Neuron (in vitro differentiated cells): ENCODE results near the gene COL23A1.

Experiments
- H2AFZ ChIP-seq: one replicate; pipeline ENCODE4 v1.6.1; 2013; ENCODE audit warnings: low read depth, mild to moderate bottlenecking, inconsistent platforms, low read length, moderate library complexity
- H3K27me3 ChIP-seq: one replicate; pipeline ENCODE4 v1.6.1; 2013; ENCODE audit warnings: low read length; ENCODE audit not compliant: insufficient read depth
- H3K36me3 ChIP-seq: one replicate; pipeline ENCODE4 v1.6.1; 2013; ENCODE audit warnings: low read length; ENCODE audit not compliant: insufficient read depth
- H3K4me1 ChIP-seq: one replicate; pipeline ENCODE4 v1.6.1; 2013; ENCODE audit warnings: low read length; ENCODE audit not compliant: insufficient read depth
- H3K4me3 ChIP-seq: 2 replicates; pipeline ENCODE4 v1.5.1; 2013; ENCODE audit warnings: mild to moderate bottlenecking, low read length, moderate library complexity
- H3K9me3 ChIP-seq: one replicate; pipeline ENCODE4 v1.6.1; 2013; ENCODE audit warnings: low read length

The COL23A1 gene

DNA sequence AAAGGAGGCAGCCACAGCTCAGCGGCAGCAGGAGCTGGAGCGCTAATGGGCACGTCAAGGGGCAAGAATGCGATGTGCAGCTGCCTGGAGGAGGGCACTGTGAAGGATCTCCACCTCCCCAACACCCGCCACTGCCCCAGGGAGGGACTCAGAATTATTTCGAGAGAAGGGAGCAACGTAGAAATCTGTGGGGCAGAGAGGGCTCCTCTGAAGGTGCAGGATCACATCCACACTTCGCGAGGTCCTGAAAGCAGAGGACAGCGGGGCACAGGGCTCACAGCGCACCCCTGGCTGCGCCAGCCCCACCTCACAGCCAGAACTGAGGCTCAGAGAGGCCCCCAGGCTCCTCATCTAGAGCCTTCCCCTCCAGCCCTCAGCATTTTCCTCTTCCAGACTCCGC is 7.9 kb downstream of the COL23A1 start:
- Histone ChIP-seq H3K4me1 (no peaks in the 10 kb centered on the region), H3K27me3 (no peaks in the 10 kb centered on the region), H2AFZ (no peak overlapping the region), H3K9me3 (no peaks in the 10 kb centered on the region), H3K4me3 (no peak overlapping the region), H3K36me3 (no peaks in the 10 kb centered on the region)

DNA sequence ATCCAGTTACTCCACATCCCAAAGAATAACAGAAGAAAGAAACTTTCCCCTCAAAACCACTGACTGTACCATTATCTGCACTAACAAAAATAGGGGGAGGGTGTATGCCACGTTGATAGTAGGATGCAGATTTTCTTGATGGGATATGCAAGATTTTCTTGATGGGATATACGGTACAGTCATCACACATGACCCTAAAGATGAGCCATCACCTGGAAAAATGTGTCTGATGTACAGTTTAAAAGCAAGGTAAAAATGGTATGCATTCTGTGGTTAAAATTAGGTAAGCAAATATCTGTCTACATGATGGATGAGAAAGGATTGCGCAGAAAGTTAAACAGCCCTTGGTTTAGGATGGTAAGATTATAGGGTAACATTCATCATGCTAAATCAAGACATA is 8.6 kb downstream of the COL23A1 start:
- H3K27me3 ChIP-seq = no peaks in the 10 kb centered on the region
- H3K9me3 ChIP-seq = no peaks in the 10 kb centered on the region
- H3K36me3 ChIP-seq = no peaks in the 10 kb centered on the region
- no peak overlapping the region for H3K4me3 ChIP-seq
- H2AFZ ChIP-seq = no peak overlapping the region
- no peaks in the 10 kb centered on the region for H3K4me1 ChIP-seq

DNA sequence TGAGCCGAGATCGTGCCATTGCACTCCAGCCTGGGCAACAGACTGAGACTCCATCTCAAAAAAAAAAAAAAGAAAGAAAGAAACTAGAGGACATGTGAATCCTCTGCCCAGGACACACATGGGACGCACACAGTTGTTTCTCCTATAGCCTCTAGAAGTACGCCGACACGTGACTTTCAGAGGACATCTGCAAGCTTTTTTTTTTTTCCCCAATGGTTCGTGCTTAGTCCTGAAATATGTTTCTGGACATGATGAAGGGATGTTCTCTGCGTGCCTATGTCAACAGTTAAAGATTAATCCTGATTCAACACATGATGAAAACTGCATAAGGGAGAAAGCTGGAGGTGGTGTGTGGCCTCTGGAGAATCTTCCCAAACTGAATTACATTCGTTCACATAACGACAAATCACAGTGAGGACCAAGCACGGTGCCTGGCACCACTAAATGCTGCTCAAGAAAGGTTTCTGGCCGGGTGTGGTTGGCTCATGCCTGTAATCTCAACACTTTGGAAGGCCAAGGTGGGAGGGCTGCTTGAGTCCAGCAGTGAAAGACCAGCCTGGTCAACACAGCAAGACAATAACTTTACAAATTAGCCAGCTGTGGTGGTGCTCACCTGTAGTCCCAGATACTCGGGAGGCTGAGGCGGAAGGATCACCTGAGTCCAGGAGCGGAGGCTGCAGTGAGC is 9.8 kb downstream of the COL23A1 start:
- H3K4me3 ChIP-seq = no peak overlapping the region
- H3K9me3 ChIP-seq = no peaks in the 10 kb centered on the region
- no peak overlapping the region for H2AFZ ChIP-seq
- no peaks in the 10 kb centered on the region for H3K4me1 ChIP-seq
- H3K36me3 ChIP-seq = no peaks in the 10 kb centered on the region
- no peaks in the 10 kb centered on the region for H3K27me3 ChIP-seq

DNA sequence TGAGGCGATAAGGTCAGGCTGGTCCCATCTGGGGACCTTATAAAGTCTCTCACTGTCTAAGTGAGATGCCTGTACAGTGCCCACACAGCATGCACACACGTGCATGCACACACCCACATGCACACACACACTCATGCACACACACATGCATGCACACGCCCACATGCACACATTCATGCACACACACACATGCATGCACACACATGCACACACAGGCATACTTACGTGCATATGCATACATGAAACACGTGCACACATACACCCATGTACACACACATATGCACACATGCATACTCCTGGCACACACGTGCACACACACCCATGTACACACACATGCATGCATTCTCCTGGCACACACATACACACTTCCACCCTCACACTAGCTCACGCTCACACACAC is 12.2 kb downstream of the COL23A1 start:
- Histone ChIP-seq H3K4me3 (no peak overlapping the region), H2AFZ (no peak overlapping the region), H3K36me3 (no peaks in the 10 kb centered on the region), H3K4me1 (no peaks in the 10 kb centered on the region), H3K27me3 (no peaks in the 10 kb centered on the region), H3K9me3 (no peaks in the 10 kb centered on the region)

DNA sequence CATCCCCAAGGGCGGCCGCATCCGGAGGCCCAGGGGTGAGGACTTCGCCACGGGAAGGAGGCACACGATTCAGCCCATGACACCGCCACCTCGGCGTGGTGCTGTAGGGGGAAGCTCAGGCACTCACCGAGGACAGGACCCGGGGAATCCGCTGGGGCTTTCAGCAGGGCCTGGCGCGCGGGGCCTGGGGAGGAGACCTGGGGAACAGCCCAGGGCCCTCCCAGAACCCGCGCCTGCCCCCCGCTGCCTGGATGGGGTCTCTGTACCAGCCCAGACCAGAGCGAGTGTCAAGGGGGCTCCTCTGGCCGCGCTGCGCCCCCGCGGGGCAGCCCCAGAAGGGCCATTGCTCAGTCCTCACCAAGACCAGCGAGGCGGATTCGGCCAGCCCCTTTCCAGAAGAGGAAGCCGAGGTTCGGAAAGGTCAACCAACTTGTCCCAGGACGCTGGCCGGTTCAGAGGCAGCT is 12.8 kb downstream of the COL23A1 start:
- Histone ChIP-seq H3K36me3 (no peaks in the 10 kb centered on the region), H2AFZ (no peak overlapping the region), H3K27me3 (no peaks in the 10 kb centered on the region), H3K4me3 (no peak overlapping the region), H3K4me1 (no peaks in the 10 kb centered on the region), H3K9me3 (no peaks in the 10 kb centered on the region)

DNA sequence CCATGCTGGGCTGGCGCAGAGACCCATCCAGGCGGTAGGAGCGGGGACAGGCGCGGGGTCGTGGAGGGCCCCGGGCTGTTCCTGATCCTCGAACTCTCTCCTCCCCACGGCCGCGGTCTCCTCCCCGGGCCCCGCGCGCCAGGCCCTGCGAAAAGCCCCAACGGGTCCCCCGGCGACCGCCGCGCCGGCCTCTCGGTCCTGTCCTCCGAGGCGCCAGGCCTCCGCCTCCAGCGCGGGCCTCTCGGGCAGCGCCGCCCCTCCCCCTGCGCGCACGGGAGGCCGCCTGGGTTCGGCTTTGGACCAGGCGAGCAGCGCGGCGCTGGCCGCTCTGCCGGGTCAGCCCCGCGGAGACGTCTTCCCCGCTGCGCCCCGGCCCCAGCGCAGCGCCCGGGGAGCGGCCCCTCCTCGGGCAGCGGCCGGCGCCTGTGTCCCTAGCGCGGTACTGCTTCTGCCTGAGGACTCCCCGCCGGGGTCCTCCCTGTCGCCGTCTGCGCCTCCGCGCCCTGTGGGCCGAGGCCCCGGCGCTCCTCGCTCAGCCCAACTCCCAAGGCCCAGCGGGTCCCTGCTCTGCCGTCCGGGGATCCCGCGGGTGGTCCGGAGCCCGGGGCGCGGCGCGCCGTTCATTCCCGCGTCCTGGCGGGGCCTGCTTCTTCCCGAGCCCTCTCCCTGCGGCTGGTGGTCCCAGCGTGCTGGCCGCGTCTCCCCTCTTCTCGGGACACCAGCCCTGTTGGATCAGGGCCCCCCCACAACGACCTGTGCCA is 13.4 kb downstream of the COL23A1 start:
- Histone ChIP-seq H3K36me3 (no peaks in the 10 kb centered on the region), H3K27me3 (no peaks in the 10 kb centered on the region), H3K4me3 (no peak overlapping the region), H2AFZ (no peak overlapping the region), H3K4me1 (no peaks in the 10 kb centered on the region), H3K9me3 (no peaks in the 10 kb centered on the region)

DNA sequence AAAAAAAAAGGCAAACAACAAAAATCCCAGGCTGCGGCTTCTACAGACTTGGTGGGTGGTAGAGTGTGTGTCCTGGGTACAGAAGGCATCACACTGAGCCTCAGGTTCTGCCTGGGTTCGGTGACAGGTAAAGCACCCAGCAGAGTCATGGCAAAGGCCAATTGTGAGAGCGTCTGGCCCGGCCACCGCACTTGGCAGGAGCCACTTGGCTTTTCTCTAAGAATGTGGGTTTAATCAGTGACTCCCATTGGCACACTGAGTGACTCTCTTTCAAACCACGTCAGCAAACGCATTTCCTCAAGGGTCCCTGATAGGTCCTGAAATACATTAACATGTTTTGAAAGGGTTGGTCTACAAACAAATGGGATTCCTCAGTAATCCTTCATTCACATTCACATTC is 17.0 kb downstream of the COL23A1 start:
- Histone ChIP-seq H3K9me3 (no peaks in the 10 kb centered on the region), H3K4me3 (no peak overlapping the region), H3K4me1 (no peaks in the 10 kb centered on the region), H3K27me3 (no peaks in the 10 kb centered on the region), H3K36me3 (no peaks in the 10 kb centered on the region), H2AFZ (no peak overlapping the region)

DNA sequence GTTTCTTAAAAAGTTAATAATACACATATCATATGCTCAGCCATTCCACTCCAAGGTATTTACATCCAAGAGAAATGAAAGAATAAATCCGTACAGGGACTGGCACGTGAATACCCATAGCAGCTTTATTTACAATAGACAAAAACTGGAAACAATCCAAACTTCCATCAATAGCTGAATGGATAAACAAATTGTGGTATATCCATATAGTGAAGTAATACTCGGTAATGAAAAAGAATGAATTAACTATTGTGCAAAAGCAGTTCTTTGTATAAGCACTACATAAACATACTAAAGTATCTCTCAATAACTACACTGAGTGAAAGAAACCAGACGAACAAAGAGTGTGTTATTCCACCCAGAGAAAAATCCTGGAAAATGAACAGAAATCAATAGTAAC is 17.6 kb downstream of the COL23A1 start:
- Histone ChIP-seq H3K36me3 (no peaks in the 10 kb centered on the region), H3K27me3 (no peaks in the 10 kb centered on the region), H3K4me1 (no peaks in the 10 kb centered on the region), H3K9me3 (no peaks in the 10 kb centered on the region), H2AFZ (no peak overlapping the region), H3K4me3 (no peak overlapping the region)

DNA sequence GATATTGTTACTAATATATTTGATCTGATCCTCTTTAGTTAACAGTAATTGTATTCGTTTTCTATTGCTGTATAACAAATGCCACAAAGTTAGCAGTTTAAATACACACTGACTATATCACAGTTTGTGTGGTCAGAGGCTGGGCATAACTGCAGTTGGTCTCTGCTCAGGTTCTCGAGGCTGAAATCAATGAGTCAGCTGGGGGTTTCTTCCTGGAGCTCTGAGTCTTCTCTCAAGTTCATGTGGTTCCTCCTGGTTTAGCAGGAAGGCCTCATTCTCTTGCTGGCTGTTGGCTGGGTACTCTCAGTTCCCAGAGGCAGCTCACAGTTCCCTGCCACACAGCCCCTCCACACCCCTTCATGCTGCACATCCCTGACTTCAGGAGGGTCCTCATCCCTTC is 20.7 kb downstream of the COL23A1 start:
- H3K27me3 ChIP-seq = no peaks in the 10 kb centered on the region
- H3K36me3 ChIP-seq = no peaks in the 10 kb centered on the region
- no peak overlapping the region for H2AFZ ChIP-seq
- H3K4me1 ChIP-seq = peaks cover under 1% of the 10 kb centered on the region
- no peaks in the 10 kb centered on the region for H3K9me3 ChIP-seq
- no peak overlapping the region for H3K4me3 ChIP-seq

DNA sequence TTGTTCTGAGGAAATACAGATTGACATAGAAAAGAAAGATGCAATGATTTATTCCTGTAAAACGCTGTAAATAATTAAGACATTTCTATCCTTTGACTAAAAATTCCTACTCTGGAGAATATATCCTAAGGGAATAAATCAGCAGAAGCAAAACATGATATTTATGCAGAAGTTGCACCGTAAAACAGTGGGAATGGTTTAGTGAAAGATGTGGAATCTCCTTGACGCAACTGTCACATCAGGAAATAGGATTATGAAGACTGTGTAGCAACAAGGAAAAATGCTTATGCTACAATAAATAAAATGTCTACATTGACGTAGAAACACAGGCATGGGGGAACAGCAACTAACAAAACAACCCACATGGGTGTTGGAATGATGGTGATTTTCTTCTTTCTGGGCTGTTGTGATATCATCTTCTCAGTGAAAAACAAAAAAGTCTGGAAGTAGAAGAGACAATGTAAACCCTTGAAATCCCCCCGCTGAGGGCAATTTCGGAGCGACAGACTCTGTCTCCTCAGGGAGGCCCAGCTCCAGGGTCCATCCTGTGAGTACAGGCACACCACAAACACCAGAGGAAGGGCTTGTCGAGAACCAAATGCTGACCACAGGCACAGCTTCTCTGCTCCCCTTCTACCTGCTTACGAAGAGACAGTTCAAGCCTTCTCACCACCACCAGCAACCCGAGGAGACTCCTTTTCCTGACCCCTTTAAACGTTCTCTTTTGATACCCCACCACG is 25.2 kb downstream of the COL23A1 start:
- no peak overlapping the region for H2AFZ ChIP-seq
- H3K9me3 ChIP-seq = no peaks in the 10 kb centered on the region
- H3K4me3 ChIP-seq = no peak overlapping the region
- peaks cover 2% of the 10 kb centered on the region for H3K4me1 ChIP-seq
- H3K36me3 ChIP-seq = no peaks in the 10 kb centered on the region
- H3K27me3 ChIP-seq = no peaks in the 10 kb centered on the region

DNA sequence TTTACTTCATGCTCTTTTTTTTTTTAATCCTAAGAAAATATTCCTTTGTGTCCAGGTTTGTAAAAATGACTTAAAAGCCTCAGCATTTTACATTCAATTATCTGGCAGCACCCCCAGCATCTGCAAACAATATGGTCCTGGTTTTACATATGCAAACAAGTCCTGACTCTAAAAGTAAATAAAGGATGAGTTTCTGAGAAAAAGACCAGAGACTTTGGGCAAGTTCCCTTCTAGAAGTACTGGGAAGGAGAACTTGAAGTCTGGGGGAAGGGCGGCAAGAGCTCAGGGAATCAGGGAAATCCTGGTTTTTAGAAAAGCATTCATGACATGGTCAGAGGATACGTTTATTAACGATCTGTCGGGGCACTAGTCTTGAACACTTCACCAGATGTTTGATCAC is 25.8 kb downstream of the COL23A1 start:
- H3K9me3 ChIP-seq = no peaks in the 10 kb centered on the region
- peaks cover 2% of the 10 kb centered on the region for H3K4me1 ChIP-seq
- no peak overlapping the region for H3K4me3 ChIP-seq
- H2AFZ ChIP-seq = no peak overlapping the region
- no peaks in the 10 kb centered on the region for H3K27me3 ChIP-seq
- no peaks in the 10 kb centered on the region for H3K36me3 ChIP-seq

DNA sequence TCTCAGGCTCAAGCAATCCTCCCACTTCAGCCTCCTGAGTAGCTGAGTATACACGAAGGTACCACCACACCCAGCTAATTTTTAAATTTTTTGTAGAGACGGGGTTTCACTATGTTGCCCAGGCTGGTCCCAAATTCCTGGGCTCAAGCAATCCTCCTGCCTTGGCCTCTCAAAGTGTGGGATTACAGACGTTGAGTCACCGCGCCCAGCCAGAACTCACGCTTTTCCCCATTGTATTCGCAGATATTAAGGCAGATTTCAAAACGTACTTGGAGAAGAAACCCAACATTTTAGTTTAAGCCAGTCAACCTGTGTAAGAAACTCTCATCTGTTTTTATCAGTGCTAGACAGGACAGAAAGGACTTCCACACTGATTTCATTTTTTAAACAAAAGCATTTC is 26.6 kb downstream of the COL23A1 start:
- no peak overlapping the region for H3K4me3 ChIP-seq

DNA sequence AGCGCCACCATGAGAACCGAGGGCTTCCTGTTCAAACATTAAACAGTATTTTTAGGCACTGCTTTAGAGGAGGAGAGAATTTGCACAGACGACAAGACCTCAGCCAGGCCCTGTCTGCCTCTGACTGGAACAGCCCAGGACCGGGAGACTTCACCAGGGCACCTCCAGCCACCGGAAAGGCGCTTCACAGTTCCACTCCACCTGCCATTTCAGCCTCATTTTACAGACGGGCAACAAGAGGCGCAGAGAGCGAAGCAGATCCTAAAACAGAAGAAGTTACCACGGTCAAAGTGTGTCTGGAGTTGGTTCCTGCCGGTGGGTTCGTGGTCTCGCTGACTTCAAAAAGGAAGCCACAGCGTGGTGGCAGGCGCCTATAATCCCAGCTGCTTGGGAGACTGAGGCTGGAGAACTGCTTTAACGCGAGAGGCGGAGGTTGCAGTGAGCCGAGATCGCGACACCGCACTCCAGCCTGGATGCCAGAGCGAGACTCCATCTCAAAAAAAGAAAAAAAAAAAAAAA is 28.4 kb downstream of the COL23A1 start:
- no peaks in the 10 kb centered on the region for H3K36me3 ChIP-seq
- H3K4me1 ChIP-seq = peaks cover 2% of the 10 kb centered on the region
- H2AFZ ChIP-seq = no peak overlapping the region
- H3K27me3 ChIP-seq = no peaks in the 10 kb centered on the region
- no peak overlapping the region for H3K4me3 ChIP-seq
- H3K9me3 ChIP-seq = no peaks in the 10 kb centered on the region

More for the DNA sequence above, 26.6 kb downstream of the COL23A1 start:
- Histone ChIP-seq H3K36me3 (no peaks in the 10 kb centered on the region), H3K4me1 (peaks cover 2% of the 10 kb centered on the region), H3K9me3 (no peaks in the 10 kb centered on the region), H2AFZ (no peak overlapping the region), H3K27me3 (no peaks in the 10 kb centered on the region)
